HS-5 (cell line): ENCODE measurements around the gene PRIM1.
"Not testable (repeated sequence)": the region's sequence is repeated elsewhere in the genome, so short reads cannot be mapped to it uniquely, and the experiment has no call there.

Source experiments
- DNase-seq: peaks from one replicate; pipeline ENCODE4 v3.0.0-alpha.2; 2012; ENCODE audit warnings: low read depth

PRIM1 gene

DNA sequence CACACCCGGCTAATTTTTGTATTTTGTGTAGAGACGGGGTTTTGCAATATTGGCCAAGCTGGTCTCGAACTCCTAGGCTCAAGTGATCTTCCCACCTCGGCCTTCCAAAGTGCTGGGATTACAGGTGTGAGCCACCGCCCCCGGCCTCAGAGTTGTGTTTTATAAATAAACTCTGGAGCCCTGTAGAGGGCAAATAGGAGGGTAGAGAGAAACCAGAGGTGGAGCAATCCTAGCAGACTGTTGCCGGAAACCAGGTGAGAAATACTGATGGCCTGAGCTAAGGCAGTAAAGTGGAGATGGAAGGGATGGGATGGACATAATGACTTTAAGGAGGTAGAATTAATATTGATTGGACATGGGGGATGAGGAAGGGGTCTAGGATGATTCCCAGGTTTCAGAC lies 8.3 kb upstream of the PRIM1 start:
- DNase-seq = no peak

GRCh38 chr12:56759263-56759908 lies 7.3 kb upstream of the PRIM1 start:
- no peak for DNase-seq

DNA sequence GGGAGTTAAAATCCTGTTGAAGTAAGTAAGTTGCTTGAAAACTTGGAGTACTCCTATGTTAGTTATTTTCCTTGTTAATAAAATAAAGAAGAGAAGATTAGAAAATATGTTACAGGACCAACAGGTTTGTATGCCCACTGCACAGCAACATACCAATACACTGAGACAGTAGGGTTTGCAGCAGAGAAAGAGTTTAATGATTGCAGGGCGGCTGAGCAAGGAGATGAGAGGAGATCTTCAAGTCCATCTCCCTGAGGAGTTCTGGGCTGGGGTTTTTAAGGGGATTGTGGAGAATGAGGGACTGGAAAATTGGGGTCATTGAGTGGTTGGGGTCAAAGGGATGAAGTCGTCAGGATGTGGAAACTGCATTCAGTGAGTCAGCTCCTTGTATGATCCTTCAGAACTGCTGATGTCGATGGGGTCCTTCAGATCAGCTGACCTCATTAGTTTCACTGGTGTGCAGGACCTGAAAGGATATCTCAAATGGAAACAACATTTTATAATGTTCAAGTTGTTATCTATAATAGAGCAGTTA lies 6.7 kb upstream of the PRIM1 start:
- no peak for DNase-seq

GRCh38 chr12:56757971-56758370 lies 5.8 kb upstream of the PRIM1 start:
- DNase-seq = not testable (repeated sequence)

- DNase-seq = no peak
Measured at GRCh38 chr12:56753566-56753965, 1.4 kb upstream of the PRIM1 start.

DNA sequence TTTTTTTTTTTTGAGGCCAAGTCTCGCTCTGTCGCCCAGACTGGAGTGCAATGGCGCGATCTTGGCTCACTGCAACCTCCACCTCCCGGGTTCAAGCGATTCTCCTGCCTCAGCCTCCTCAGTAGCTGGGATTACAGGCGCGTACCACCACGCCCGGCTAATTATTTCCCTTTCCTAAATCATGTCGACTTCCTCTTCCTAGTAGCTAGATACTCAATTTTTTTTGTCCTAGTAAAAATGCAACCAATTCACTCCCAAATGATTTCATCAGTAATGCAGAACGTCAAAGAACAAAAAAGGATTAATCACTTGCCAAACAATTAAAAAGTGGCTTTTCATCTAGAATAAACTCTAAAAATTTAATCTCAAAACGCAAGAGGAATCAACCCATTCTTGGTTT lies 1.5 kb downstream of the PRIM1 start:
- DNase-seq = not testable (repeated sequence)

DNA sequence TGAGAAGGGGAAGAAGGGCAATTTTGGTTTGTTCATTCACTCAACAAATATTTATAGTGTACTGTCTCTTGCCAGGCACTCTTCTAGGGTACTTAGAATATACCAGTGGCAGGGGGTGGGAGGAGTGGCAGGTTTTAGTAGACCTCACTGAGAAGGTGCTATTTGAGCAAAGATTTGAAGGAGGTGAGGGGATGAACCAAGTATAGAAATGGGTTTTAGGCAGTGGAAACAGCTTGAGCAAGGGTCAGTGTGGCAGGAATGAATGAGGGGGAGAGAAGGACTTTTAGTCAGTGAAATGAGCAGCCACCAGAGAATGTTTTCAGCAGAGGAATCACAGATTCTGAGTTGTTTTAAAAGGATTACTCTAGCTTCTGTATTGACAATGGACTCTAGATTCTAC lies 2.3 kb downstream of the PRIM1 start:
- DNase-seq = no peak

DNA sequence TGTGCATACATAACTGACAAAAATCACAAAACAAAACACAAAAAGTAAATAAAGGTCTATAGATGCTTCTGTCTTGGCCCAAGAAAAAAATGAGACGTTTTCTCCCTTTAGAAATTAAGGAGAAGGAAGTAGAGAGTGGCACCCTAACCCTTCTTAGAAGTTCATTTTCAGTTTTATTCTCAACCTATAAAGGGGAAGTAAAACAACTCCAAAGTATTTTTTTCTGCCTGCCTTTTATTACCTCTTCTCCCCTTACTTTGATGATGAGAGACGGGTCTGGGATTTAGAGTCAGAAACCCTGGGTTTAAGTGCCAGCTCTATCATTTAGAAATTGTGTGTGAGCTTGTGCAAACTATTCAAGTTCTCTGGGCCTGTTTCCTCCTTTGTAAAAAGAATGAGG lies 2.8 kb downstream of the PRIM1 start:
- DNase-seq = no peak

DNA sequence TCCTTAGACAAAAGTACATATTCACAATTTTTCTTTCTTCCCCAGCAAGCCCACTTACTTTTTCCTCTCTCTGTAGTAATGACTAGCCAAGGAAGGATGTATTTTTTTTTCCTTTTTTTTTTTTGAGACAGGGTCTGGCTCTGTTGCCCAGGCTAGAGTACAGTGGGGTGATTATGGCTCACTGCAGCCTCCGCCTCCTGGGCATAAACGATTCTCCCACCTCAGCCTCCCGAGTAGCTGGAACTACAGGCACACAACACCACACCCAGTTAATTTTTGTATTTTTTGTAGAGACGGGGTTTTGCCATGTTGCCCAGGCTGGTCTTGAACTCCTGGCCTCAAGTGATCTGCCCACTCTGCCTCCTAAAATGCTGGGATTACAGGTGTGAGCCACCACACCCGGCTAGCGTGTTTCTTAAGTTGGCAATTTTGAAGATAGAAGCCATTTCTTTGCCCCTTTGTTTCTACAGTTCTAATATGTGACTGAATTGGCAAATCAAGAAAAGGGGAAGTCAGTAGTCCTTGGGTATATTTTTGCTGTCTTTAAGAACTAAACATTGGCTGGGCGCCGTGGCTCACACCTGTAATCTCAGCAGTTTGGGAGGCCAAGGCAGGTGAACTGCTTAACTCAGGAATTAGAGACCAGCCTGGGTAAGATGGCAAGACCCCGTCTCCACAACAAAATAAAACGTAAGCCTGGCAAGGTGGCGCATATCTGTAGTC lies 23.8 kb downstream of the PRIM1 start:
- no peak for DNase-seq

DNA sequence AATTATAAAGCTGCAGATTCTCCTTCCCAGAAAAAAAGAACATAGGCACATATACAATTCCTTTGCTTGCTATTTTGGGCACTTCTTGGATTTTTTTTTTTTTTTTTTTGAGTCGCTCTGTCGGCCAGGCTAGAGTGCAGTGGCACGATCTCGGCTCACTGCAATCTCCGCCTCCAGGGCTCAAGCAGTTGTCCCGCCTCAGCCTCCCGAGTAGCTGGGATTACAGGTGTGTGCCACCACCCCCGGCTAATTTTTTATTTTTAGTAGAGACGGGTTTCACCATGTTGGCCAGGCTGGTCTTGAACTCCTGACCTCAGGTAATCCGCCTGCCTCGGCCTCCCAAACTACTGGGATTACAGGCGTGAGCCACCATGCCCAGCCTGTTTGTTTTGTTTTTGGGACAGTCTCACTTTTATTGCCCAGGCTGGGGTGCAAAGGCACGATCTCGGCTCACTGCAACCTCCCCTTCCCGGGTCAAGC lies 25.9 kb downstream of the PRIM1 start:
- not testable (repeated sequence) for DNase-seq

GRCh38 chr12:56725723-56726102 lies 26.4 kb downstream of the PRIM1 start:
- no peak for DNase-seq

- DNase-seq = peak; percentile 89
Measured at GRCh38 chr12:56724972-56725722, 27.0 kb downstream of the PRIM1 start, which contains the start of gene NACA. TSS of gene NACA (minus strand) at chr12:56725299. CDS start at chr12:56724521, 778 bp downstream.

- no peak for DNase-seq
Measured at GRCh38 chr12:56724701-56724971, 27.5 kb downstream of the PRIM1 start.

DNA sequence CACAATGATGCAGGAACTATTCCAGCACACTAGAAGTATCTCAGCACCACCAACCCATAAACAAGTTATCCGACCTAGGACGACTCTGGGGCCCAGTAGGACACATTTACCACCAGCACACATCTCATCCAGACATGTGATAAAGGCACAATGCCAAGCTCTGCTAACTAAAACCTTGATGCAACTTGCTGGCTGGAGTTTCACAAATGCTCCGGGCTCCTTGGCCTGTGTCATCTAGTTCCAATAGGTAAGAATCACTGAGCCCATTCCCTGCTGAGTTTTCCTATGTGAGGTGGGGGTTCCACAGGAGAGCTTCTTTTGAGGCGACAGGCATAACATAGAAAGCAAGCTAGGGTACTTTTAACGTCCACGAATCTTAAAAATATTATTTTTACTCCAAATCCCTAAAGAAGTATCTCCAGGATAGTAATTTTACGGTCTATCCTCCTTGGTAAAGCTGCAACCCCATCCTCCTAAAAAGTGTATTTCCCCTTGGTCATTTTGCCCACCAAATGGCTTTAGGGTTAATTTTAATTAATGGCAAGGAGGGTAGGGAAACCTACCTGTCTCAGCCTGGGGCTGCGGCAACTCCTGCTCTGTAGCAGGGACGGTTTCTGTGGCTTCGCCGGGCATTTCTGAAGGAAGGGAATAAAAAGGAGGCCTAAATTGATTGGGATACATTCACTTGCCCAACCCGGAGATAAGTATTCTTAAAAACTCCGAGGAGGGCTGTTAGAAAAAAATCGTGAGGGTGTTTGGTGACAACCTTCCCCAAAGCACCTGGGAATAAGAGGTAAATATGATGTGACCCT lies 28.0 kb downstream of the PRIM1 start:
- DNase-seq = peak; percentile 50

GRCh38 chr12:56723352-56723751 lies 28.8 kb downstream of the PRIM1 start:
- DNase-seq = no peak

DNA sequence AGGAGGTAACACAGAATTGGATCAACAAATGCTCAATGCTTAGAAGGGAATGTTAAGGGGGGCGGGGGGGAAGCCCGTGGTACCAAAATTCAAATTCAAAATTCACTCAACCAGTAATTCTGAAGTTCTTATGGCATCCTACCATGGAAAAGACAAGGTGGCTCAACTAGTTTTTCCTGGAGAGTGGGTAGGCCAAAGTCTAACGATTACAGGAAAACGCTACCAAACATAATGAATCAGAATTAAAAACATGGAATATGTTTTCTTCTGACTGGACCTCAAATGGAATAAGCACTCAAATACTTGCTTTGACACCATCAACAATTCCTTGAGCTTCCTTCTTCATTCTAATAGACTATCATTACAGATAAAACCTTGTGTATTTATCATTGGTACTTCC lies 29.3 kb downstream of the PRIM1 start:
- no peak for DNase-seq

- DNase-seq = no peak
Measured at GRCh38 chr12:56721721-56722120, 30.4 kb downstream of the PRIM1 start.

- DNase-seq = no peak
Measured at GRCh38 chr12:56721216-56721615, 30.9 kb downstream of the PRIM1 start.

DNA sequence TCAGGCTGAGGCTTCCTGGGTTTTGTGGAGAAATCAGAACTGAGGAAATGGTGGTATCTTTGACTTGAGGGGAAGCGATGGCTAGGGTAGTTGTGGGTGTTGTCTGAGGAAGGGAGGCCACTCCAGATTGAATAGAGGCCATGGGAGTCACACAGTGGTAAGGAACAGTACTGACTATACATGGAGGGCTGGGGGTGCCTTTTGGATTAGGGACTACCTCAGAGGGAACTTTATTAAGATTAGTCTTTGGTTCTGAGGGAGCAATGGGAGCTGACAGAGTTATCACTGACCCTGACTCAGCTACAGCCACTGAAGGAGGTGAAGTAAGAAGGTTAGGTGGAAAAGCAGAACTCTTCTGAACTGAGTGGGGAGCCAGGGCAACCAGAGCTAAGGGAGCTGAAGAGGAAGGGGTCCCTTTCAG lies 31.4 kb downstream of the PRIM1 start:
- DNase-seq = no peak

- DNase-seq = no peak
Measured at GRCh38 chr12:56719056-56719455, 33.1 kb downstream of the PRIM1 start.

DNA sequence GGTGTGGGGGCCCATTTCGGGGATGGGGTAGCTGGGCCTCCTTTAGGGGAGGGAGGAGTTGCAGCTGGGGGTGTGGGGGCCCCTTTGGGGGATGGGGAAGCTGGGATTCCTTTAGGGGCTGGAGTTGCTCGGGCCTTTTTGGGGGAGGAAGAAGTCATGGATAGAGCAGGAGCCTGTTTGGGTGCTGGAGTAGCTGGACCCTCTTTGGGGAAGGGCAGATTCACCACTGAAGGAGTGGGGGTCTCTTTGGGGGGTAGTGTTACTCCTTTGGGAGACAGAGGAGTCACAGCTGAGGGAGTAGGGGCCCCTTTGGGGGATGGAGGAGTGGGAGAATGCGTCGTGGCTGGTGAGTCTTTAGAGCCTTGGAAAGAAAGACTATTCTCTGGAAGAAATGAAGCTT lies 33.5 kb downstream of the PRIM1 start:
- DNase-seq = no peak

DNA sequence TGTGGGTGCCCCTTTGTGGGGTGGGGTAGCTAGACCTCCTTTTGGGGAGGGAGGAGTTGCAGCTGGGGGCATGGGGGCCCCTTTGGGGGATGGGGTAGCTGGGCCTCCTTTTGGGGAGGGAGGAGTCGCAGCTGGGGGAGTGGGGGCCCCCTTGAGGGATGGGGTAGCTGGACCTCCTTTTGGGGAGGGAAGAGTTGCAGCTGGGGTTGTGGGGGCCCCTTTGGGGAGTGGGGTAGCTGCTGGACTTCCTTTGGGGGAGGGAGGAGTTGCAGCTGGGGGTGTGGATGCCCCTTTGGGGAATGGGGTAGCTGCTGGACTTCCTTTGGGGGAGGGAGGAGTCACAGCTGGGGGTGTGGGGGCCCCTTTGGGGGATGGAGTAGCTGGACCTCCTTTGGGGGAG lies 34.0 kb downstream of the PRIM1 start:
- DNase-seq = no peak
